Fibroblast of skin of right quadriceps (primary cell): ENCODE results near the gene SLC16A8.
"Not testable (repeated sequence)": the region's sequence is repeated elsewhere in the genome, so short reads cannot be mapped to it uniquely, and the experiment has no call there.

ENCODE experiments used
- DNase-seq: peaks from one replicate; pipeline ENCODE4 v3.0.0-alpha.2; 2013

Gene SLC16A8

DNA sequence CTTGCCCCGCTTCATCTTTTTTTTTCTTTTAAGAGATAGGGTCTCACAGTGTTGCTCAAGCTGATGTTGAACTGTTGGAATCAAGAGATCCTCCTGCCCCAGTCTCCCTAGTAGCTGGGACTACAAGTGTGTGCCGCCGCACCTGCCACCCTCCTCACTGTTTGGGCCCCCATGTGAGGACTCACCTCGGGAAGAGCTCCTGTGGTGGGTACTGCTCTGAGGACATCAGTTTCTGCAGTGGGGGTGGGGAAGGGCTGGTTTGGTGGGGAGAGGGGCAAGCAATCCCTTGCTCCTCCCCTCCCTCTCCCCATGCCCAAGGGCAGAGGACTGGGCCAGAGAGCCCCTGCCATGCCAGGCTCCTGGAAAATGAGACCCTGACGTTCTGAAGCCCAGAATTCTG, 1.5 kb upstream of the SLC16A8 start:
- no peak for DNase-seq

- DNase-seq, result no peak
Measured at GRCh38 chr22:38085056-38085455, 1.1 kb upstream of the SLC16A8 start.

DNA sequence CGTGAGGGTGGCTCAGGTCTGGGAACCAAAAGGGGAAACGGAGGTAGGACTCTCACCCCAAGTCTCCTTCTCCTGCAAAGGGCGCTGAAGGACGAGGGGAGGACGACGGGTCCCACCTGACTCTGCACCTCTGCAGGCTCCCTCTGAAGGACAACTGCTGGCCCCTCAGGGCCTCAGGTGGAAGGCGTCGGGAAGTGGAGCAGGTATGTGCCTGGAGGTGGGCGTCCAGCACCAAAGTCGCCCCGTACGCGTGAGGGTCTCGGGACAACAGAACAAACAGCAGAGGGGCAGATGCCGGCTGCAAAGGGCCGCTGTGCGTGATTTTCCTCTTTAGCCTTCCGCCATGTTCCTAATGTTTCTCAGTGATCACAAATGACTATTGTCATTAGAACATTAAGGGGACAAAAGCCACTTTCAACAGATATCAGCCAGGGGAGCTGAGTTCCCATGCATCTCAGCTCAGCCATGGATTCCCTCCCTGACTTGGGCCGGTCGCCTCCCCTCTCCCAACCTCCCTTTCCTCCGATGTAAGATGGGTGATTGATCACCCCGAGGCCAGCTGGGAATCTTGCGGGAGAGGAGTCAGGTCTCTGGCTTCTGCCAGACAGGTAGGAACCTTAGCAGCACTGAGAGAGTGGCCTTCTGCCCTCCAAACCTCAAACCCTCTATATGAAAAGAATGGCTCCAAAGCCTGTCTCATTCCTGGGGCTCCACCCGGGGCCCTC, 836 bp downstream of the SLC16A8 start:
- DNase-seq, result no peak

DNA sequence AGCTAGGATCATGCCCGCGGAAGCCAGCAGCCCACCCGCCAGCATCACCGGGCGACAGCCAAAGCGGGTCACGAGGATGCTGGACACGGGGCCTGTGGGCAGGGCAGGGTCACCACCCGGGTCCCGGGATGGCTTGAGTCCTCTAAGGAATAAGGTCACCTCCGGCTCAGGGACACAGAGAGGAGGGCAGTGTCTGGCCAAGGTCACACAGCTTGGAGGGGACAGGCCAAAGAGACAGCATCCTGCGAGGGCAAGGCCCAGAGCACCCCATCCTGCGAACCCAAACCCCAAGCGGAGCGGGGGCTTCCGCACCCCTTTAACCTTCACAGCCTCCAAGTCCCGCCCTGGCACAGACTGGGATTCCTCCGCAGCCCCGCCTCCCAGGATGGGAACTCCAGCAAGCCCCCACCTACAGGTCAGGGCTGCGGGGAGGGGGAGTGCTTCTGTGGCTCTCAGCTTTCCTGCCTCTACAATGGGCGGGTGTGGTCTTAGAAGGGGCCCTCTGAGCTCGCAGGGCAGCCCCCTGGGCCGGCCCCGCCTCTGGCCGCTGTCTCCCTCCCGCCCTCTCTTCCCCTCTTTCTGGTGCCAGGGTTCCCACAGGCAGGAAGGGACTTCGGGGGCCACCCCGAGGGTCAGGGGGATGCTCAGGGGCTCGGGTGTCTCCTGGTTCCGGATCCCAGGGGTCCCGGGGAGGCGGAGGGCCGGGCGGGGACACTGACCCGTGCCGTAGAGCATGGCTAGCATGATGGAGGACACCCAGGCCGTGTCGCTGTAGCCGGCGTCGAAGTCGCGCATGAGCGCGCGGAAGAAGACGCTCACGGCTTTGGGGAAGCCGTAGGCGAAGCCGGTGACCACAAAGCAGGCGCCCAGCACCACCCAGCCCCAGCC, 1.8 kb downstream of the SLC16A8 start:
- DNase-seq, result no peak

DNA sequence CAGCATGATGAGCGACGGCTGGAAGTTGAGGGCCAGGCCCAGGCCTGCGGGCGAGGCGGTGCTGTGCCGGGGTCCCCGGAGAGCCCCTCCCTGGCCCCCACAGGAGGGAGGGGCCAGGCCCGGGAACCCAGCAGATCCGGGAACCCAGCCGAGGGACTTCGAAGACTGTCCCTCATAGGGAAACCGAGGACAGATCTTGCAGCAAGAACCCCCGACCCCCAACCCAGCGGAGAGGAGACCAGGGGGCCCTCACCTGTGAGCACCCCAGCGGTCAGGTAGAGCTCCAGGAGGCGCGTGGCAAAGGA, 2.4 kb downstream of the SLC16A8 start:
- no peak for DNase-seq

GRCh38 chr22:38080850-38081635, 2.9 kb downstream of the SLC16A8 start:
- peak; percentile 39 for DNase-seq

DNA sequence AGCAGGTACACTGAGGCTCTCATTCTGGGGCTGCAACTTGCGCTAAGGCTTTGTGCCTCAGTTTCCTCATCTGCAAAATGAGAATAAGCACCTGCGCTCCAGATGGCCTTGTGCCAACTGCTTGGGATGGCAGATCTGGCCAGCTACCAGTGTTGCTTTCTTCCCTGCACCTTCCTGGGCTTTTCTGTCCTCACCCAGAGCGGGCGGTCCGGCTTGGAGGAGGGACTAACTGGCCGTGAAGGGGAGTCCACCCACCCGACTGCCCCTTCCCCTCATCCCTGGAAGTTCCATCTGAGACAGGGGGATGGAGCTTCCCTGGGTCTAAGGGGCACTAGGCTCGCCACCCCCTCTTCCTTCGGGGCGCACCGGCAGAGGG, 3.5 kb downstream of the SLC16A8 start:
- DNase-seq, result no peak

DNA sequence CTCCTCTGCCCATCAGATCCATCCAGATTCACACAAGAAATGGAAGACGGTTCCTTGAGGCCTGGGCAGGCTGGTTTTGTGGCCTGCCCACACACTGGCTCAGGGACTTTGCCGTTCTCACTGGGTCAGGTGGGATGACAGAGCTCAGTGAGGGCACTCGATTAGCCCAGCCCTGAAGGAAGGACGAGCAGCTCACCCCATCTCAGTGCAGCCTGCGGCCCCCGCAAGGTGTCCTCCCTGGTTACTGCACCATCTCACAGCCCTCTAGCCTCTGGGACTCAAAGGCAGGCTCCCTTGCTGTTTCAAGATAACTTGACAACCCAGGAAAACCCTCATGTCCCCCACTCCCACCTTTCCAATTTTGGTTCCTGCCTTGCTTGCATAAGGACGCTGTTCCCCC, 4.2 kb downstream of the SLC16A8 start:
- no peak for DNase-seq

DNA sequence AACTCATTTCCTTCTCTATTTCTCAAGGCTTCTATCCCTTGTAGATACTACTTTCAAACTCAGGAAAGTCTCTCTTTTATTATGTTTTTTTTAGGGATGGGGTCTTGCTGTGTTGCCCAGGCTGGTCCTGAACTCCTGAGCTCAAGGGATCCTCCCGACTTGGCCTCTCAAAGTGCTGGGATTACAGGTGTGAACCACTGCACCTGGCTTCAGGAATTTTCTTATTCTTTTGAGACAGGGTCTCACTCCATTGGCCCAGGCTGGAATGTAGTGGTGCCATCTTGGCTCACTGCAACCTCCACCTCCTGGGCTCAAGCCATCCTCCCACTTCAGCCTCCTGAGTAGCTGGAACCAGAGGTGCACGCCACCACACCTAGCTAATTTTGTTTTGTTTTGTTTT, 4.8 kb downstream of the SLC16A8 start:
- DNase-seq, result not testable (repeated sequence)

- DNase-seq, result no peak
Measured at GRCh38 chr22:38078046-38078840, 5.7 kb downstream of the SLC16A8 start.

GRCh38 chr22:38077595-38077994, 6.4 kb downstream of the SLC16A8 start:
- no peak for DNase-seq

DNA sequence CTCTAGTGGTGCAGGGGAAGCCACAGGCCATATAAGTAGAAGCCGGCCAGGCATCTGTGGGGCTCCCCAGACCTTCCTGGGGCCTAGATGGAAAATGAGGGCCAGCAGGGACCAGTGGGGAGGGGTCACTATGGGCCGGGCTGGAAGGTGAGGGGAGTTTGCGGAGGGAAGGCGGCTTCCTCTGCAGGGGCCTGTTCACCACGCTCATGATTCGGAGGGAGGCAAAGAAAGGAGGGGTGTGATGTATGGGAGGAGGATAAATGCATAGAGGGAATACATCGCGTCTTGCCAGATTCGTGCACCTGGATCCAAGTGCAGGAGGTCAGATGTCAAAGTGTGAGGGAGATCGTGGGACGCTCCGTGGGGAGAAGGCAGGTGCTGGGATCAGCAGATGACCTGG, 6.9 kb downstream of the SLC16A8 start:
- DNase-seq, result no peak

- no peak for DNase-seq
Measured at GRCh38 chr22:38075961-38076360, 8.0 kb downstream of the SLC16A8 start.

- DNase-seq, result no peak
Measured at GRCh38 chr22:38075105-38075825, 8.7 kb downstream of the SLC16A8 start.

GRCh38 chr22:38074181-38075104, 9.5 kb downstream of the SLC16A8 start:
- peak; percentile 43 for DNase-seq

- no peak for DNase-seq
Measured at GRCh38 chr22:38073150-38074130, 10.5 kb downstream of the SLC16A8 start.

DNA sequence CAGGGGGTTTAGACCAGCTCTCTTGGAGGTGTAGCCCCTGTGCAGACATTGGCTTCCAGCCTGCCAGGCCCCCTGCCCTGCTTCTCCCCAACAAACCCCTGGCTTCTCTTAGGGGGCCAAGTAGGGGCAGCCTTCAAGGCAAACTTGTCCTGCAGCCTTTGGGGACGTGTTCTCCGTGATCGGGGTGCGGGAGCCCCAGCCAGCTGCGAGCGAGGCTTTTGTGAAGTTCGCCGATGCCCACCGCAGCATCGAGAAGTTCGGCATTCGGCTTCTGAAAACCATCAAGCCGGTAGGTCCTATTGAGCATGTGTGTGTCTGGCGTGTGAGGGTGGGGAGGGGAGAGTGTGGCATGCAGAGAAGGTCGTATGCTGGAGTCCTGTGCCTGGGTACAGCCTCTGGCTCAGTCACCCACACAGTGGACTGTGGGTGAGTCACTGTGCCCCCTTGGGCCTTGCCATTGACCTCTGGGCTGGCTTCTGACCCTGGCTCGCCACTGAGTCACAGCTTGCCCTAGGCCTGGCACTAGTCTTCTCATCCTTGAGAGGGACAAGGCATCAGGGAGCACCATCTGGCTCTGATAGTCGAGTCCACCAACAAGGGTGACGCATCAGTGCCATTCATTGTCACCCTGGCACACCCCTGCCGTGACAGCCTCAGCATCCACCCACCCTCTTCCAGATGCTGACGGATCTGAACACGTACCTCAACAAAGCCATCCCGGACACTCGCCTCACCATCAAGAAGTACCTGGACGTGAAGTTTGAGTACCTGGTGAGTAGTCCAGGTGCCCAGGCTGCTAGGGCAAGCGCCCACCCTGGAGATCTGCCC, 11.4 kb downstream of the SLC16A8 start:
- DNase-seq, result no peak

DNA sequence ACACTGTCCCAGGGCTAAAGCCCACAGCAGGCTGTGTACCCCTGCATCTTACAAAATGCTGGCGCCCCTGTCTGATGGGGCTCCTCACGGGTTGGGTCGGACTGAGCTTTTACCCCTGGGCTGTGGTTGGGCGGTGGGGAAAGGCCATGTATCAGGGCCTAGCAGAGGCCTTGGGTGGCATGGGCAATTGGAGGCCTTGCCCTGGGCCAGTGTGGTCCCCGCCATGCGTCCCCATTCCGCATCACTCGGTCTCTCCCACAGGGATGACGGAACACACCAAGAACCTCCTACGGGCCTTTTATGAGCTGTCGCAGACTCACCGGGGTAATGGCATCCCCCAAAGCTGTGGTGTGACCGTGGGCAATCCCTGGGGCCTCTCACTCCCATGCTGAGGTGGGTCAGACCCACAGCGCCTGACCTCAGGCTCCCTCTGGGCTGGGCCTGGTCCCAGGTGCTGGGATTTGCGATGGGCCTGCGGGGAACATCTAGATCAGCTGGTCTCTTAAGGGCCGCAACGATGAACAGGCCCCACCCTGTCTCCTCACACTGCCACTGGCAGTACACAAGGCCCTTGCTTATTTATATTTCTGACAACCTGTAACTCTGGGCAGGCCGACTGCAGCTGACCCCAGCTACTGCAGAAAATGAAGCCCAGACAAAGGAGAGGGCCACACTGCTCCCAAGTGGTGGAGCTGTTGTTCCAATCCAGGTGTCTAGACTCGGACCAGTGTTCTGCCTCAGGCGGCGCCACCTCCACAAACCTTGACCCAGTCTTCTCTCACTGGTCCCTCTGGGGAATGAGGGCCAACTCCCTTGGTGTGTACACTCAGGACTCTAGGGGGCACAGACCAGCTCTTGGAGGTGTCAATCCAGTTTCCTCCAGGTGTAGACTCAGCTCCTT, 12.3 kb downstream of the SLC16A8 start:
- DNase-seq, result no peak
